ENCODE data around the gene EEF1AKMT1.

DNA sequence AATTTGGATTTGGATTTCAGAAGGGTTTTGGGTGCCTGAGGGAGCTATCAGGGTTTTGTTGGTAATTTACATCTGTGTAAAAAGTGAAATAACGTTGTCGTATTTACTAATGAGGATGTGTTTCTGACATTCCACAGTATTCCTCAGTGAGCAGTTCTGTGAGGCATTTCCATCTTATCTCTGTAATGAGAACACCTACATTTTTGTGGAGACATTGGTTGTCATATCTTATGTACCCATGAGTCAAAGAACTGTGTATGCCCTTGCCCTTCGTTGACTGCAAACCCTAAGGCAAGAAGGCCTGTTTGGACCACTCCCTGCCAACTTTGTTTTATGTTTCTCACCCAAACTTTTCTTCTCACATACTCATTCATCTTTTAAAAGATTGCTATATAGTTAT, 84.5 kb downstream of the EEF1AKMT1 start:
- TF ChIP-seq, protein P1, sequence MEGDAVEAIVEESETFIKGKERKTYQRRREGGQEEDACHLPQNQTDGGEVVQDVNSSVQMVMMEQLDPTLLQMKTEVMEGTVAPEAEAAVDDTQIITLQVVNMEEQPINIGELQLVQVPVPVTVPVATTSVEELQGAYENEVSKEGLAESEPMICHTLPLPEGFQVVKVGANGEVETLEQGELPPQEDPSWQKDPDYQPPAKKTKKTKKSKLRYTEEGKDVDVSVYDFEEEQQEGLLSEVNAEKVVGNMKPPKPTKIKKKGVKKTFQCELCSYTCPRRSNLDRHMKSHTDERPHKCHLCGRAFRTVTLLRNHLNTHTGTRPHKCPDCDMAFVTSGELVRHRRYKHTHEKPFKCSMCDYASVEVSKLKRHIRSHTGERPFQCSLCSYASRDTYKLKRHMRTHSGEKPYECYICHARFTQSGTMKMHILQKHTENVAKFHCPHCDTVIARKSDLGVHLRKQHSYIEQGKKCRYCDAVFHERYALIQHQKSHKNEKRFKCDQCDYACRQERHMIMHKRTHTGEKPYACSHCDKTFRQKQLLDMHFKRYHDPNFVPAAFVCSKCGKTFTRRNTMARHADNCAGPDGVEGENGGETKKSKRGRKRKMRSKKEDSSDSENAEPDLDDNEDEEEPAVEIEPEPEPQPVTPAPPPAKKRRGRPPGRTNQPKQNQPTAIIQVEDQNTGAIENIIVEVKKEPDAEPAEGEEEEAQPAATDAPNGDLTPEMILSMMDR (IDR thresholded peaks at IDR 0.05 in 2 of 3, conservative IDR thresholded peaks at IDR 0.05 in 1 of 3; ENCODE audit: borderline replicate concordance in 1 of 3, insufficient read depth in 1 of 3, low read depth in 2 of 3, low read length in 2 of 3): no peak
- TF ChIP-seq POLR2A (IDR thresholded peaks at IDR 0.05; ENCODE audit: borderline replicate concordance, extremely low read depth, insufficient read depth, insufficient read length): no peak
- TF ChIP-seq FOSL1 (IDR thresholded peaks at IDR 0.05; ENCODE audit: low read depth): no peak
- TF ChIP-seq, protein P2, sequence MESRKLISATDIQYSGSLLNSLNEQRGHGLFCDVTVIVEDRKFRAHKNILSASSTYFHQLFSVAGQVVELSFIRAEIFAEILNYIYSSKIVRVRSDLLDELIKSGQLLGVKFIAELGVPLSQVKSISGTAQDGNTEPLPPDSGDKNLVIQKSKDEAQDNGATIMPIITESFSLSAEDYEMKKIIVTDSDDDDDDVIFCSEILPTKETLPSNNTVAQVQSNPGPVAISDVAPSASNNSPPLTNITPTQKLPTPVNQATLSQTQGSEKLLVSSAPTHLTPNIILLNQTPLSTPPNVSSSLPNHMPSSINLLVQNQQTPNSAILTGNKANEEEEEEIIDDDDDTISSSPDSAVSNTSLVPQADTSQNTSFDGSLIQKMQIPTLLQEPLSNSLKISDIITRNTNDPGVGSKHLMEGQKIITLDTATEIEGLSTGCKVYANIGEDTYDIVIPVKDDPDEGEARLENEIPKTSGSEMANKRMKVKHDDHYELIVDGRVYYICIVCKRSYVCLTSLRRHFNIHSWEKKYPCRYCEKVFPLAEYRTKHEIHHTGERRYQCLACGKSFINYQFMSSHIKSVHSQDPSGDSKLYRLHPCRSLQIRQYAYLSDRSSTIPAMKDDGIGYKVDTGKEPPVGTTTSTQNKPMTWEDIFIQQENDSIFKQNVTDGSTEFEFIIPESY (IDR thresholded peaks at IDR 0.05; ENCODE audit: extremely low read depth, insufficient replicate concordance, low read length): no peak
- TF ChIP-seq, protein P3, sequence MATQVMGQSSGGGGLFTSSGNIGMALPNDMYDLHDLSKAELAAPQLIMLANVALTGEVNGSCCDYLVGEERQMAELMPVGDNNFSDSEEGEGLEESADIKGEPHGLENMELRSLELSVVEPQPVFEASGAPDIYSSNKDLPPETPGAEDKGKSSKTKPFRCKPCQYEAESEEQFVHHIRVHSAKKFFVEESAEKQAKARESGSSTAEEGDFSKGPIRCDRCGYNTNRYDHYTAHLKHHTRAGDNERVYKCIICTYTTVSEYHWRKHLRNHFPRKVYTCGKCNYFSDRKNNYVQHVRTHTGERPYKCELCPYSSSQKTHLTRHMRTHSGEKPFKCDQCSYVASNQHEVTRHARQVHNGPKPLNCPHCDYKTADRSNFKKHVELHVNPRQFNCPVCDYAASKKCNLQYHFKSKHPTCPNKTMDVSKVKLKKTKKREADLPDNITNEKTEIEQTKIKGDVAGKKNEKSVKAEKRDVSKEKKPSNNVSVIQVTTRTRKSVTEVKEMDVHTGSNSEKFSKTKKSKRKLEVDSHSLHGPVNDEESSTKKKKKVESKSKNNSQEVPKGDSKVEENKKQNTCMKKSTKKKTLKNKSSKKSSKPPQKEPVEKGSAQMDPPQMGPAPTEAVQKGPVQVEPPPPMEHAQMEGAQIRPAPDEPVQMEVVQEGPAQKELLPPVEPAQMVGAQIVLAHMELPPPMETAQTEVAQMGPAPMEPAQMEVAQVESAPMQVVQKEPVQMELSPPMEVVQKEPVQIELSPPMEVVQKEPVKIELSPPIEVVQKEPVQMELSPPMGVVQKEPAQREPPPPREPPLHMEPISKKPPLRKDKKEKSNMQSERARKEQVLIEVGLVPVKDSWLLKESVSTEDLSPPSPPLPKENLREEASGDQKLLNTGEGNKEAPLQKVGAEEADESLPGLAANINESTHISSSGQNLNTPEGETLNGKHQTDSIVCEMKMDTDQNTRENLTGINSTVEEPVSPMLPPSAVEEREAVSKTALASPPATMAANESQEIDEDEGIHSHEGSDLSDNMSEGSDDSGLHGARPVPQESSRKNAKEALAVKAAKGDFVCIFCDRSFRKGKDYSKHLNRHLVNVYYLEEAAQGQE (IDR thresholded peaks at IDR 0.05; ENCODE audit: low read depth): no peak
- TF ChIP-seq JUND (IDR thresholded peaks at IDR 0.05): no peak
- no peak for TF ChIP-seq ZFX (IDR thresholded peaks at IDR 0.05)
- no peak for TF ChIP-seq EZH2 (IDR thresholded peaks at IDR 0.05)
- no peak for TF ChIP-seq ZNF274 (IDR thresholded peaks at IDR 0.05; ENCODE audit: low read depth, low read length)
